CD4-positive, alpha-beta T cell treated with Interleukin-15 for 4 hours (primary cell): ENCODE results near the gene KCNT1.

Source experiments
- DNase-seq: peaks from one replicate; pipeline ENCODE4 v3.0.0-alpha.2; 2020; ENCODE audit warnings: low spot score

Gene KCNT1

DNA sequence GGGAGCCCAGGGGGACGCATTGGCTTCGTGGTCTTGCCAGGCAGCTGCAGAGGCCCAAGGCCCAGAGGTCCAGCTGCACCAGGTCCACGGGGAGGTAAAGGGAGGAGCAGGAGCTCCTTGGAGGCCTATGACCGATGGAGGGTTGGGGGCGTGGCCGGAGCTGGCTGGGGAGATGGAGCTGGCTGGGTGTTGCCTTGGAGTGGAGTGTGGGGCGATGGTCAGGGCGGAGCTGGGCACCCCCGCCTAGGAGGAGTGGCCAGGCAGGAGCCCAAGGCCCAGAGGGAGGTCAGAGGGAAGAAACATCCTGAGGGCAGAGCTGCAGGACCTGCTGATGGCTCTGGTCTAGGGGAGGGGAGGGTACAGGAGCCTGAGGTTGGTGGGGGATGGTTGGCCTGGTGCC is 44.6 kb downstream of the KCNT1 start:
- no peak for DNase-seq

DNA sequence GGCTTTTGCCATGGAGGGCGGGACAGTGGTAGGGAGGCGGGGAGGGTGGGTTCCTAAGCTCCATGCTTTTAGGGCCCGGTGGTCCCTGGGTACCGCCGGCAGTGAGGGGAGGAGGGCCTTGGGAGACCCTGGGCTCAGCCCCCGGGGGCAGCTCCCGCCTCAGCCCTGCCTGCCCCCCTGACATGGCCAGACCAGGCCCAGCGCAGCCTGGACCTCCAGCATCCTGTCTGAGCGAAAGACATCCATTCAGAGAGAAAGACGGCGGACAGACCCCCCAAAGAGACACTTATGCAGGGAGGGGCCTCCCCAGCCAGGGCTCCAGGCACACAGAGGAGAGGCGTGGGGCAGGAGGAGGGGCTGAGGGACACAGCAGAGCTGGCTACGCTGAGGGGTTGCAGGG is 45.3 kb downstream of the KCNT1 start:
- no peak for DNase-seq

DNA sequence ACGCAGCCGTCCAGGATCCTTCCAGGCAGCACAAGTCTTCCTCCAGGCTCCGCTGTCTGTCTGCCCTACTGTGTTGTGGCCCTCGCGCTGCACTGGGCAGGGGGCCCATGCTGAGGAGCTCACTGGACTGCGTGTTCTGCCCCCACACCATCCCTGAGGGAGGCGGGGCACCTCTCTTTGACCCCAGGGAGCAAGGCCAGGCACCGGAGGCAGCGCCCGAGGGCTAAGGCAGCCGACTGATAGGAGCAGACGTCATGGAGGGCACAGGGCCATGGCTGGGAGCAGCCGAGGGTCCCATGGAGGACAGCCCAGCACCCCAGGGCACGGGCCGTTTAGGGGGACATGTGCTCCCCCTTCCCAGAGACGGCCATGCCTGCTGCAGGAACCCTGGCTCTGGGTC is 46.7 kb downstream of the KCNT1 start:
- no peak for DNase-seq

DNA sequence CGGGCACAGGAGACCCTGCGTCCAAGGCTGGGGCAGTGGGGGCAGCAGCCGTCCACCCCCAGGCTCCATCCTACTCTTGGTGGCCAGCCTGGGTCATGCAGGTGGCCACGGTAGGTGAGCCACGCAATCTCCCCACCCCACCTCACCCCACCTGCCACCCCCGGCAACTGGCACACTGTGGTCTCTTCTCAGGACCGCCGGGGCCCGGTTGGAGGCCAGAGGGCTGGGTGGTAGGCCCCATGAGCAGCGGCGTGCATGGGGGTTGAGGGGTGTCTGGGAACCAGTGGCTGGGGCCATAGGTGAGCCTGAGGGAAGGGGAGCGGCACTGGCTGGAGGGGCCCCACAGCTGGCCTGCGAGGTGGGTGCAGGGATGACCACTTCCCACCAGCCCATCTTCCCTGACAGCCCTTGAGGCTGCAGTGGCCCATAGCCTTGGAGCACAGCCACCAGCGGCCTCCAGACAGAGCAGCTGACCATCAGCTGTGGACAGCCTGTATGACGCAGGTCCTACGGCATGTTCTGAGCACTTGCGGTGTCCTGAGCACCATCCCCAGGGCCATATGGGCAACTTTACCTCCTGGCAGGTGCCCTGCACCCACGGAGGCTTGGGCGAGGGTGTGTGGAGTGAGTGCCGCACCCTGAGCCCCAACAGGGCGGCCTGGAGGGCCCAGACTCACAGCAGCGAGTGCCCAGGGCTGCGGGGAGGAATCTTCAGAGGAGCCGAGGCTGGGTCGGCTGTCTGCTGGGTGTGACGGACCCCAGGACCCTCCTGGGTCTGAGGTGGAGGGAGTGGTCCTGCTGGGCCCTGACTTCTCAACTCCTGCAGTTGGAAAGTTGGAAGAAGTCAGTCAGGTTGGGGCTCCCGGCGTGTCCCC is 47.4 kb downstream of the KCNT1 start:
- no peak for DNase-seq

DNA sequence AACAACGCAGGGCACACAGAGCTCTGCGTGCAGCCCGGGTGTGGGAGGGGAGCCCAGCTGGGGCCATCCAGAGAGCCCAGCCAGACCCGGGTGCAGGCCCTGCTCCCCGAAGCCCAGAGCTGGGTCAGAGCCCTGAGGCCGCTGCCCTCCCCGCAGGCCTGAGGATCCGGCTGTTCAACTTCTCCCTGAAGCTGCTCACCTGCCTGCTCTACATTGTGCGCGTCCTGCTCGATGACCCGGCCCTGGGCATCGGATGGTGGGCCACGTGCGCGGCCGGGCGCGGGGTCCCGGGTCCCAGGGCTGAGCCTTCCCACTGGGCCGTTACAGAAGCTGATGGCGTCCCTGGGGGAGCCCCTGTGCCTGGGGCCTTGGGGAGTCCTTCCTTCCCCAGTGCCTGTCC is 48.8 kb downstream of the KCNT1 start:
- no peak for DNase-seq

DNA sequence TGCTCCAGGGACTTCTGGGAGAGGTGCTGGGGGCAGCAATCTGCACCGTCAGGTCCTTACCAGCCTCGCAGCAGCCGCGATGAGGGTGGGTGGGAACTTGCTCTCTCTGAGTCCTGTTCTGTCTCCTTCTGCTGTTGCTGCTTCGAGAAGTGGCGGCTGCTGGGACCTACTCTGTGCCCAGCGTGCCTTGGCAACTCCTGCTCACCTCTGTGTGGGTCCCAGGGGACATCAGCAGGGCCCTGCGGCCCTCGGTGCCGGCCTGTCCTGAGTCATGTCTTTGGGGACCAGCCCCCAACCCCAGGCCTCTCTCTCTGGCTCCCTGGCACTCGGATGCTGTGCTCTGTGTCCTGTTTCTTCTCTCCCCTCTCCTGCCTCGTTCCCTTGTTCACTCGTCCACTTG is 49.5 kb downstream of the KCNT1 start:
- no peak for DNase-seq

DNA sequence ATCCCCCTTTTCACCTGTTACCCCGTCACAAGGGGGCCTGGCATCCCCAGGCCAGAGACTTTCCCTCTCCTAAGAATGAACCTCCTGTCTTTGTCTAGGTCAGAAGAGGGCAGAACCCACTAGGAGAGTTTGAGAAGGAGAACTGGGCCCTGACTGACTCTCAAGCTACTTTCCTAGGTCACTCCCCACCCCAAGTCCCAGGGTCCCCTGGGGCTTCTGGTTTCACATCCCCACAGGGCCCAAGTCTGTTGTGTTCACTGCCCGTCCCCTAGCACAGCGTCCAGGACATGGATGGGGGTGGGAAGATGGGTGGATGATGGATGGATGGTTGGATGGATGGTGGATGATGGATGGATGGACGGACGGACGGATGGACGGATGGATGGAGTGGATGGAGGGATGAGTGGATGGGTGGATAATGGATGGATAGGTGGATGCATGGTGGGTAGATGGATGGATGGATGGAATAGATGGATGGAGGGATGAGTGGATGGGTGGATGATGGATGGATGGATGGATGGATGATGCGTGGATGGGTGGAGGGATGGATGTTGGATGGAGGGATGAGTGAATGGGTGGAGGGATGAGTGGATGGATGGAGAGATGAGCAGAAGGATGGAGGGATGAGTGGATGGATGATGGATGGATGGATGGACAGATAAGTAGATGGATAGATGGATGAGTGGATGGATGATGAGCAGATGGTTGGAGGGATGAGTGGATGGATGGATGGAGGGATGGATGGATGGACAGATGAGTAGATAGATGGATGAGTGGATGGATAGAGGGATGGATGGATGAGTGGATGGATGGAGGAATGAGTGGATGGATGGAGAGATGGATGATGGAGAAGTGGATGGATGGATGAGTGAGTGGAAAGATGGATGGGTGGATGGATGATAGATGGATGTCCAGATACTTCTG is 50.6 kb downstream of the KCNT1 start:
- no peak for DNase-seq

DNA sequence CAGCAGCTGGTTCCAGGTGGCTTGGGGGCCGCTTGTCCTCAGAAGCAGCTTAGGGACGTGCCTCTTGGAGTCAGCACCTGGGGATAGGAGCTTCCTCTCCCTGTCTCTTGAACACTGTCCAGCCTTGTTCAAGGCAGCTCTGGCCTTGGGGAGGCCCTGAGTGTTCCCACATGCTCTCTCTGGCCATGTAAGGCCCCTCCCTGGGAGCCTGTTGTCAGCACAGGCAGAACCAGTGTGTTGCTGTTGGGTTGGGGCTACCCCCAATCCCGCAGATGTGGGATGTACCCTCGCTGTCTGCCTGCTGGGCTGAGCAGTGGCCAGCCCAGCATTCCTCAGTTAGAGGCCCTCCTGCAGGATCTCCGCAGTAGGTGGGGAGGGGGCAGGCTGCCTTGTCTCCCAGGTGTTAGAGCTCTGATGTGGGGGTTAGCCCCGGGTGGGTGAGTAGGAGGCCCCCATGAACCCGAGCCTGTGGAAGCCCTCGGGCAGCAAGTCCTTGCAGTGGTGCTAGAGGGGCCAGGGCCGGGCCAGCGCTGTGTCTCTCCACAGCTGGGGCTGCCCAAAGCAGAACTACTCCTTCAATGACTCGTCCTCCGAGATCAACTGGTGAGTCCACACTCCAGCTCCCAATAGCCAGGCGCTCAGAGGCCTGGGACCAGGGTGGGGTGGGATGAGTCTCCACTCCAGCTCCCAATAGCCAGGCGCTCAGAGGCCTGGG is 51.6 kb downstream of the KCNT1 start:
- DNase-seq = no peak

DNA sequence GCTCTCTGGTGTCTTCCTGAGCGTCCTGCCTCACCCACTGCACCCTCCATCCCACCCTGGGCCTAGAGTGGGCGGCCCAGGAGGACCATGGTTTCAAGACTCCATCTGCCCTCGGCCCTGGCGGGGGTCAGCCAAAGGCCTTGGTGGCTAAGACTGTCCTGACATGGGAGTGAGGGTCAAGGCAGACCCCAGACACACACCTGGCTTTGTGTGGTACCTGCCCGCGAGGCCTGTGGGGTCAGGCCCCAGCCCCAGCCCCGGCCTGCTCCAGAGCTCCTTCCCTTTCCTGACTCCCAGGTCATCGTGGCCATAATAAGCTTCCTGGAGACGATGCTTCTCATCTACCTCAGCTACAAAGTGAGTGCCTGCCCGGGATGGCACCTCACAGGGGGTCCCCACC is 54.6 kb downstream of the KCNT1 start:
- no peak for DNase-seq

DNA sequence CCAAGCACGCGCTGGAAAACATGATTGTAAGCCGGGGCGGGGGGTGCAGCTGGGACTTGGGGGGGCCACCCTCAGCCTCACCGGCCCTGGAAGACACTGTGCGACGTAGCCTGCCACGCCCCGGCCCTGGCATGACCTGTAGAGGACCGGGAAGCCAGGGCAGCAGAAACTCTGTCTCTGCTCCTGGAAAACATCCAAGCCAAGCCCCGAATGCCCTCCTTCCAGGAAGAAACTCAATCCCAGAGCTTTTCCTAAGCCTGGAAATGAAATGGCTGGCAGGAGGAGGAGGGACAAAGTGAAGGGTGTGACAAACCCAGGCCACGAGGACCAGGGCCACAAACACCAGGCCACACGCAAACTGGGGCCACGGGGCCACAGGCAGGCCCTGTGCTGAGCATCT is 55.4 kb downstream of the KCNT1 start:
- DNase-seq = no peak

DNA sequence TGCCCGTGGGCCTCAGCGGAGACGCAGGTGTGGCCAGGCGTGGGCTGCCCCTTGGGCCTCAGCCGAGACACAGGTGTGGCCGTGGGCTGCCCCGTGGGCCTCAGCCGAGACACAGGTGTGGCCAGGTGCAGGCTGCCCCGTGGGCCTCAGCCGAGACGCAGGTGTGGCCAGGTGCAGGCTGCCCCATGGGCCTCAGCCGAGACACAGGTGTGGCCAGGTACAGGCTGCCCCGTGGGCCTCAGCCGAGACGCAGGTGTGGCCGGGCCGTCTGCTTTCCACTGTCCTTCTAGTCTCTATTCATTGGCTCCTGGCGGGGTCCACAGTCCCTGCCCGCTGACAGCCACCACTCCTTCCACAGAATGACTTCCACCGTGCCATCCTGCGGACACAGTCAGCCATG is 56.1 kb downstream of the KCNT1 start:
- no peak for DNase-seq

DNA sequence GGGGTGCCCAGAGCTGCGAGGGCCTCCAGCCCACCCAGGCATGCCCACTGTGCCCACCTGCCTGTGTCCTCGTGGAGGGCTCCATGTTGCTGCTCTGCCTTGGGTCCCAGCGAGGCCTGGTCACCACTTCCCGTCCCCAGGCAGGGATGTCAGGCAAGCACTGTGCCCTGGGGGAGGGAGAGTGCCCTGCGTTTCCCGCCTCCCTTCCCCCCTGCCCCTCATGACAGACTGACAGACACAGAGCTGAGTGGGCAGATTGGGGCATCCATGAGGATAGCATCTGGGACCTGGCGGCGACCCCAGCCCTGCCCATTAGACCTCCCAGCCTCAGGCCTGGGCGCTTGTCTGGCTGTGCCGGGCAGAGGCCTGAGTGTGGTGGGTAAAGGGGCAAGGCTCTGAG is 56.9 kb downstream of the KCNT1 start:
- no peak for DNase-seq

DNA sequence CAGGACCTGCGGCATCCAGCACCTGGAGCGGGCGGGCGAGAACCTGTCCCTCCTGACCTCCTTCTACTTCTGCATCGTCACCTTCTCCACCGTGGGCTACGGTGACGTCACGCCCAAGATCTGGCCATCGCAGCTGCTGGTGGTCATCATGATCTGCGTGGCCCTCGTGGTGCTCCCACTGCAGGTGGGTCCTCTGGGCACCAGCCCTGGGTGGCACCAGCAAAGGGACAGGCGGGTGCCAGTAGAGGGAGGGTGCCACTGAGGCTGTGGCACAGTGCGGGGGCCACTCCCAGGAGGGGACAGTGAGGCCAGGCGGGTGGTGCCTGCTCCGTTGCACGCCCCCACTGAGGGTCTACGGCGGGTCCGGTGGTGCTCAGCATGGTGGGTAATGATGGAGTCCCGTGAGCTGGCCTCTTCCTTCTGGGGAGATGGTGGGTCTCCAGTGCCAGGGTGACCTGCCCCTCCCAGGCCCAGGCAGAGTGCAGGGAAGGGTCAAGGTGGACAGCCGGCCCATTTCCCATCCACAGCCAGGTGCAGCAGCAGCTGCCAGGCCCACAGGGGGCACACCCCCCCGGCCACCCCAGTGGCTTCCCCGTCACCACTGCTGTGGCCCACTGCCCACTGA is 57.8 kb downstream of the KCNT1 start:
- DNase-seq = no peak

DNA sequence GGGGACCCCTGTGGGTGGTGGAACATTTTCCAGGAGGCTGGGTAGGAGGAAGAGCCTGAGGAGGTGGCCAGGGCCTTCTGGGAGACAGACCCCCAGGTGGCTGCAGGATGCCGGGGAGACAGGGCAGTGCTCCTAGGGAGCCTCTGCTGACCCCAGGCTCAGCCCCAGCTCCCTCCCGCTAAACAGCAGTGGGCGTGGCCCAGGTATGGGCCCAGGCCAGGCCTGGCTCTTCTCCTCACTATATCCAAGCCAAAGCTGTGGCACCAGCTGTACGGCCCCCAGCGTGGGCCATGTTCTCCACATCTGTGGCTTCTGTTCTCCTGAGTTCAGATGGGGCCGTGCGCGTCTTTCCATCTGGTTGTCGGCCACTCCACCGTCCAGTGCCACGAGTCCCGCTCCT is 58.5 kb downstream of the KCNT1 start:
- DNase-seq = no peak

DNA sequence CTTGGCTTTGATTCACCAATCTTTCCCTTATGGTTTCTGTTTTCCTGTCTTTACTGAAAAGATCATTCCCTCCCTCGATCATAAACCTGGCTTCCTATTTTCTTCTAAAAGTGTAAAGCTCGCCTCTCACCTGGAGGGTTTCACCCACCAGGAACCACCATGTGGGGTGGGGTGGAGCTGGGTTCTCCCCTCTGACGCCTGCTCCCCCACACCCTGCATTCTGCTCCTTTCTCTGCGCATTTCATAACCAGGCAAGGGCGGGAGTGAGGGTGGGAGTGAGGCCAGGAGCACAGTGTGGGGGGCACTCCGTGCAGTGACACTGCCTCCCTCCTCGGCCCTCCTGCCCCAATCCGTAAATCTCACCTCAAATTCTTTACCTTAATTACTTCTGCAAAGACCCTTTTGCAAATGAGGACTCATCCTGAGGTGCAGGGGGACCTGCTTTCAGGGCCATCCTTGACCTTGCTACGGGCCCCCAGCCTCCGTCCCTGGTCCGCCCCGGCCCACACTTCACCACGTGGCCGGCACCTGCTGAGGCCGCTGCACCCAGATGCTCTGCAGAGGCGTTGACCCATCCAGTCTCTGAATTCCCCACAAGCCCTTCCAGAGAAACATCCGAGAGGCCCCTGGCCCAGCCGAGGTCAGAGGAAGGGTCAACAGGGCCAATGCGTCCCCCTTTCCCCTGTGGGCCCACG is 59.3 kb downstream of the KCNT1 start:
- DNase-seq = no peak

DNA sequence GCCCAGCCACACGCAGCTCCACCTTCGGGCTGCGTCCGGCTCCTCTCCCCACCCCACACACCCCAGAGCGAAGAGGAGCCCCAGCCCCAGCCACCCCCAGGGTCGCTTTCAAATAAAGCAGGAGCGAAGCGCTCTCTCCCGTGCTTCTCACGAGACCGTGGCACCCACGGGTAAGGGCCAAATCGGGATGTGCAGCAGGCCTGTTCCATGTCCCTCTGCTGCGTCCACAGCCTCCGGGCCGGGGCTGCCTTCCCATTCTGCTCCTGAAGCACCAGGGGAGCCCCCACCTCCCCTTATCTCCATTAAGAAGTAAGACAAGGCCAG is 59.8 kb downstream of the KCNT1 start:
- no peak for DNase-seq

DNA sequence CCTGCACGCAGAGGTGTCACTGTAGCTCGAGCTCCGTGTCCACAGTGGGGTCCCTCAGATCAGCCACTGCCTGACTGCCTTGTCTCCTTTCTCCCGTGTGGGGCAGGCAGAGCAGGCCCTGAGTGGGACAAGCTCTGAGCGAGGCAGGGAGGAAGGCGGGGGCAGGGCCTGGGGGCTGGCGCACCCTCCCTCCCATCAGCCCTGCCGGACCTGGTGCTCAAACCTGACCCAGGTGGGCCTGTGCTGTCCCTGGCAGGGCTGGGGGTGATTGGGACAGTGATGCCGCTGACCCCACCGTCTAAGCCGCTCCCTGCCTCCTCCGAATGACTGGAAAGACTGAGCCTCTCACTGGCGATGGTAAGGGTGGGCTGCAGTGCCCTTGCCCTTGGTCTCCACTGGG is 60.9 kb downstream of the KCNT1 start:
- DNase-seq = no peak

DNA sequence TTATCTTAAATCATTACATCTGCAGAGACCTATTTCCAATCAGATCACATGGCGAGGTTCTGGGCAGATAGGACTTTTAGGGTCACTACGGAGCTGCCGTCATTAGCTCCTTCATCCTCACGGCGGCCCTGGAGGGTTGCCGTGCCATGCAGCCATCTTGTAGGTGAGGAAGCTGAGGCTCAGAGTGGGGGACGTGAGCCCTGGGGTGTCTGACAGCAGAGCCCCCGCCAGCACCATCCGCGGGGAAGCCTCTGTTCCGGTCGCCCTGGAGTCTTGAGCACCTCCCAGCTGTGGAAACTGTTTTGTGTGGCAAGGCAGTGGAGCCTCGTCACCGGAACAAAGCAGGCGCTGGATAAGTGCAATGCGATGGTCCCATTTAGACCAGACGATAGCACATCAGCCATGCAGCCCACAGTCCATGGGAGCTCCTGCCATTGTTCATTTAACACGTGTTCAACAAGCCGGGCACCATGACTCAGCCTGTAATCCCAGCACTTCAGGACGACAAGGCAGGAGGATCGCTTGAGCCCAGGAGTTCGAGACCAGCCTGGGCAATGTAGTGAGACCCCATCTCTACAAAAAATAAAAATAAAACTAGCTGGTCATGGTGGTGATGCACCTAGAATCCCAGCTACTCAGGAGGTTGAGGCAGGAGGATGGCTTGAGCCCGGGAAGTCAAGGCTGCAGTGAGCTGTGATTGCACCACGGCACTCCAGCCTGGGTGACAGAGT is 61.9 kb downstream of the KCNT1 start:
- DNase-seq = no peak

DNA sequence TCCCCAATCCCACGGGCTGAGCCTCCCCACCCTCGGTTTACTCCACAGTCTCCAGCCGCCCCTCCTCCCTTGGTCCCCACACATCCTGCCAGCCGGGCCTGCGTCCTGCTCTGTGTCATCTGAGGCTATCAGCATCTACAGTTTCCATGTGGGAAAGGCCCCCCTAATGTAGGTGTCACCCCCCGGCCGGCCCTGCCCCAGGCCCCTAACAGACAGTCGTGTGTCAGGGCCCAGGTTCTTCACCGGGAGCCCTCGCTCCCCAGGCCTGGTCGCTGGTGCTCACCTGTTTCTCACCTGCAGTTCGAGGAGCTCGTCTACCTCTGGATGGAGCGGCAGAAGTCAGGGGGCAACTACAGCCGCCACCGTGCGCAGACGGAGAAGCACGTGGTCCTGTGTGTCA is 62.7 kb downstream of the KCNT1 start:
- no peak for DNase-seq

DNA sequence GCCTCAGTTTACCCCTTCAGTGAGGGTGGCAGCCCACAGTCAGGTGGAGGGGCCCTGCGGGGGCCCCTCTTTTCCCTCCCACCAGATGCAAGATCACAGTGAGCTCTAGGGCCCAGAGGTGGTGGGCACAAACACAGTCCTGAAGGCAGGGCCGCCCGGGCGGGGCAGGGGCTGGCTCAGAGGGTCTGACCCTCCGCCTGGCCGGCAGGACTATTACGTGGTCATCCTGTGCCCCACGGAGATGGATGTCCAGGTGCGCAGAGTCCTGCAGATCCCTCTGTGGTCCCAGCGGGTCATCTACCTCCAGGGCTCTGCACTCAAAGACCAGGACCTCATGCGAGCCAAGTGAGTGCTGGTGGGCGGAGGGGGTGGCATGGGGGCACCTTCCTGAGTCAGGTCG is 63.4 kb downstream of the KCNT1 start:
- DNase-seq = no peak

DNA sequence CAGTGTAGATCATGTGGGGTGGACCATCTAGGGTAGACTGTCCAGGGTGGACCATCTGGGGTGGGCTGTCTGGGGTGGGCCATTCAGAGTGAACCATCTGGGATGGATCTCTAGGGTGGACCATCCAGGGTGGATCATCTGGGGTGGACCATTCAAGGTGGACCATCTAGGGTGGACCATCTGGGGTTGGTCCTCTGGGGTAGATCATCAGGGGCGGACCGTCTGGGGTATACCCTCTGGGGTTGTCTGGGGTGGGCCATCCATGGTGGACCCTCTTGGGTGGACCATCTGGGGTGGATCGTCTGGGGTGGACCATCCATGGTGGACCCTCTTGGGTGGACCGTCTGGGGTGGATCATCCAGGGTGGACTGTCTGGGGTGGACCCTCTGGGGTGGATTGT is 64.3 kb downstream of the KCNT1 start:
- DNase-seq = no peak
